ENCODE measurements around the gene ZNF664.
A peak's percentile ranks its signal among the peaks of the same experiment; 100 is the strongest.

Gene ZNF664

DNA sequence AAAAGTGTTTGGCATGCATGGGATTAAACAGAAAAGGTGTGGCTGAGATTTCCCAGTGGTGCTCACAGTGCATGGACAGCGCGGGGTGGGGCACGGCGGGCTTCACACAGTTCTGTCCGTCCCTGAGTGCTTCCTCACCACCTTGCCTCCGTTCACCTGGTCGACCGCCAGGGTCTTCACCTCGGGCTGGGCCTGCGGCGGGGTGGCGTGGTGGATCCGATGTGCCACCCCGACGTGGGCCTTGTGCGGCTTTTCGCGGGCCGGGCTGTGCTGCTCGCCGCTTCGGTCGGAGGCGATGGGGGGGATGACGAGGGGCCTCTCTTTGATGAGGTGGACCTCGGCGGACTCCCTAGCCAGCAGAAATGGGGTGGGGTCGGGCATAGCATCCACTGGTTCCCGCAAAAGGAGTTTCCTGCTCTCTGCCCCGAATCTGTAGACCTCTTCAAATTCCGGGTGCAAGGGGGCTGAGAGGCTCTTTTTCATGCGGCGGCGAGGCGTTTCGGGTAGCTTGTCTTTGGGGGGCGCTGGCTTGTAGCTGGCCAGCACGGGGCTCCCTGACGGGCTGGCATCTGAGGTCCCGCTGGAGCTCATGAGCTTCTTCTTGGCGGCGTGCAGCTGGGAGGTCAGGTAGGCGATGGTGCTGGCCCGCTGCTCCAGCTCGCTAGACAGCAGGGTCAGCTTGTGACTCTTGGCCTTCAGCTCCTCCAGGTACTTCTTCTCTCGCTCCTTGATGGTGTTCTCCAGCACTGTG is 35.9 kb upstream of the ZNF664 start:
- H3K4me3 ChIP-seq (ENCODE audit: low read depth, low read length): no peak overlapping the region
- no peak for DNase-seq (ENCODE audit: low read depth)
- TF ChIP-seq, protein P1, sequence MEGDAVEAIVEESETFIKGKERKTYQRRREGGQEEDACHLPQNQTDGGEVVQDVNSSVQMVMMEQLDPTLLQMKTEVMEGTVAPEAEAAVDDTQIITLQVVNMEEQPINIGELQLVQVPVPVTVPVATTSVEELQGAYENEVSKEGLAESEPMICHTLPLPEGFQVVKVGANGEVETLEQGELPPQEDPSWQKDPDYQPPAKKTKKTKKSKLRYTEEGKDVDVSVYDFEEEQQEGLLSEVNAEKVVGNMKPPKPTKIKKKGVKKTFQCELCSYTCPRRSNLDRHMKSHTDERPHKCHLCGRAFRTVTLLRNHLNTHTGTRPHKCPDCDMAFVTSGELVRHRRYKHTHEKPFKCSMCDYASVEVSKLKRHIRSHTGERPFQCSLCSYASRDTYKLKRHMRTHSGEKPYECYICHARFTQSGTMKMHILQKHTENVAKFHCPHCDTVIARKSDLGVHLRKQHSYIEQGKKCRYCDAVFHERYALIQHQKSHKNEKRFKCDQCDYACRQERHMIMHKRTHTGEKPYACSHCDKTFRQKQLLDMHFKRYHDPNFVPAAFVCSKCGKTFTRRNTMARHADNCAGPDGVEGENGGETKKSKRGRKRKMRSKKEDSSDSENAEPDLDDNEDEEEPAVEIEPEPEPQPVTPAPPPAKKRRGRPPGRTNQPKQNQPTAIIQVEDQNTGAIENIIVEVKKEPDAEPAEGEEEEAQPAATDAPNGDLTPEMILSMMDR (conservative IDR thresholded peaks at IDR 0.05; ENCODE audit: low read depth, low read length): no peak

DNA sequence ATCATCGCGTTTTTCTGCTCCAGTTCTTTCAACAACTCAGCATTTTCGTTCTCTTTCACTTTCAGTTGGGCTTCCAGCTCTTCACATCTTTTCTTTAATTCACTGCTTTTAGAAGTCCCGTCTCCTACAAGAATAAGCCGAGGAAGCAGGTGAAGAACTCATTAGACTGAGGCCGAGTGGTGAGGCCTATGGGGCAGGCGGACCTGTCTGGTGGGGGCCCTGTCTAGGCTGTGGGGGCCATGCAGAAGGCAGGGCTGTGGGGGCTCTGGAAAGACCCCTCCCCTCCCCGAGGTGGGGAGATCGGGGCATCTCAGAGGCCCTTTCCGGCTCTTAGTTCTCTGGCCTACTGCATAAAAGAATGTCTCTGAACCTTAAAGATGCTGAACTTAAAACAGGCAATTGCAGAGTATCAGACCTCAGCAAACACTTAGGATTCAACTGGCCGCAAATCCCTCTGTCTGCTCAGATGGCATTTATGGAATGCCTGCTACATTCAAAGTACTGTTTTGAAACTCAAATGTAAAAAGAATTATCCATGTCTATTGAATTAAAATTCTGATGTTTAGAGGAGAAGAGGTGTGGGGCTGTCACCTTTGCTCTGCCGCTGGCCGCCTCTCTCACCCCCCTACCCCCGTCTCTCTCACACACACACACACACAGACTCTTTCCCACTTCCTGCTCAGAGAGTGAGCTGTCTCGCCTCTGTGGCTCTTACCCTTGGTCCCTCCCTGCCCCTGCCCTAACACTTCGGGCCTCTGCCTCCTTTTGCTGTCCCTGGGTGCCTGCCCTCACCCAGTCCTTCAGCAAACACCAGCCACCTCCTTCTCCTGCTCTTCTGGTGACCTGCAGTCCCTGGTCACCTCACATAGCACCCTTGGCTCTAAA is 35.1 kb upstream of the ZNF664 start:
- peak; percentile 31 for DNase-seq (ENCODE audit: low read depth)
- no peak overlapping the region for H3K4me3 ChIP-seq (ENCODE audit: low read depth, low read length)
- TF ChIP-seq, protein P1 (conservative IDR thresholded peaks at IDR 0.05; ENCODE audit: low read depth, low read length): no peak

DNA sequence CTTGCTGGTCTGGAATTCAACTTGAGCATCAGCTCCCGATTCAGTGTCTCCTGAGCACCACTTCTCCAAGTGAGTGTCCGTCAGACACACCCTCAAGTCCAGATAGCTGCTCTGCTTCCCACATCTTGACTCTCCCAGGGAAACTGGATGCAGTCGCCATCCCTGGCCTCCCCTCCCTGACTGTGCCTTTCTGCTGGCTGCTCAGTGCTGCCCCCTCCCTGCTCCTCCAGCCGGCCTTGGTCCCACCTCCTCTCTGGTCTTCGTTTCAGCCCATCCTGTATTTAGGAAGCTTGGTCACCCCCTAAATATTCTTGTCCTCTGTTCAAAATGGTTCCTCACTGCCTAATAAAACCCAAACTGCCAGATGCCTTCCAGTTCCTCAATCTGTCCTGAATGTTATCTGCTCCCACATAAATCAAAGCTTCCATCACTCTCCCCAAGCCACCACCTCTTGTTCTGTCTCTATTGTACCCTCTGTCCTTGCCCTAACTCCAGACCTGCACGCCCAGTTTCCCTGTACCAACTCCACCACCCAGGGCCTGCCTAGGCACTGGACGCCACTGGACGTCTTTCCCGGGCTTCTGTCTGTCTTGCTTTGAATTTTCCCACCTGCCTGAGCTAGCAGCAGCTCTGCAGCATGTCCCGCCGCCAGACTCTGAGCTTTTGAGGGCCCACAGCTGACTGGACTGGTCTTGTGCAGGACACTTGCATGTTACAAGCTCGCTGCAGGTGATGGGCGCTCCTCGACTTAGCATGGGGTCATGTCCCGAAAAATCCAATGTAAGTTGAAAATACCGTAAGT is 34.1 kb upstream of the ZNF664 start:
- TF ChIP-seq, protein P1 (conservative IDR thresholded peaks at IDR 0.05; ENCODE audit: low read depth, low read length): peak; percentile 58

DNA sequence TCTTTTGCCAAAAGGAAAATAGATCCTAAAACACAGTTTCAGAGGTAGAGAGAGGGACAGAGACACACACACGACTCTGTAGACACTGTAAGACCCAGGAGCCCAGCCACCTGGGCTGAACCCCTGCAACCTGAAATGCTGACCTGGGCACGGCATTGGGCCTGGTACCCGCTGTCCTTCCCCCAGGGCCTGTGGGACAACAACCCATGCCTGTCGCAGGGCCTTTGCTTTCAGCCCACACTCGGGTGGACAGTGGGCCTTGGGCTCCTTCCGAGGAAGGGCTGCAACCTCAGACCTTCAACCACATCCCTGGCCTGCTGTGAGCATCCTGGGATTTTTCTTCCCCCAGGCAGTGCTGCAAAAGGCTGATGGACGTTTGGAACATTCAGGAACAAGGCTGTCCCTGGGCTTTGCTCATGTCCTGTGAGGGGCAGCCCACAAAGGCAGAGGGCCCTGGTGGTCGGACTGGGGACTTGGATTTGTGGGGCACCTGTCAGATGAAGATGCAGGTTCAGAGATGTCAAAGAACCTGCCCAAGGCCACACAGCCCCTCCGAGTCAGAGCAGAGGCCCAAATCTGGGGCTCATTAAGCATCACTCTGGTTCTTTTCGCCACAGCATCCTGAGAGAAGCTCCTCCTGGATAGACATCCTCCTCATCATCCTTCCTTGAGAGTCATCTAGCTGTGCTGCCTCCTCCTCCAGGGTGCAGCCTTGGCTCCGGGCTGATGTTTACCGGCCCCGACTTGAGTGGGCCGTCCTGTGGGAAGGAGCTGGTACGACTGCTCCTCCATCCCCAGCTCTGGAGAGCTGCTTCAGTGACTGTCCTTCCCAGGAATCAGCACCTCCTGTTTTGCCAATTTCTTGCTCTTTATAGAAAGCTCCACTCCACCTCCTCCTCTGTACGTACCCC is 33.0 kb upstream of the ZNF664 start:
- DNase-seq (ENCODE audit: low read depth): no peak
- H3K4me3 ChIP-seq (ENCODE audit: low read depth, low read length): no peak overlapping the region
- TF ChIP-seq, protein P1 (conservative IDR thresholded peaks at IDR 0.05; ENCODE audit: low read depth, low read length): no peak

More for the DNA sequence above, 34.1 kb upstream of the ZNF664 start:
- DNase-seq (ENCODE audit: low read depth): peak; percentile 14
- H3K4me3 ChIP-seq (ENCODE audit: low read depth, low read length): no peak overlapping the region

DNA sequence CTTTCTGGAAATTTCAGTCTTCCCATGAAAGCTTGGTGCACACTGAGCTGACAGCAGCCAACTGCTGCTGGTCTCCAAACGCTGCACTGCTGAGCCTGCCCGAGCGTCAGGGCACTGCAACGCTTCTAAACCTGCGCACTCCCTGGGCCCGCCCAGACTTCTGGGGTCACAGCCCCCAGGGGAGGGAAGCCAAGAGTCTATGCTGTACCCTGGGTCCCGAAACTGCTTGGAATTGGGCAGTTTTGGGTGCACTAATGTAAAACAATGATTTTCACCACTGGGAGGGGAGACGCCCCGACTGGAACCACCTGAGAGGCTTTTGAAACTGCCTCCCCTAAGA is 32.4 kb upstream of the ZNF664 start:
- H3K4me3 ChIP-seq (ENCODE audit: low read depth, low read length): no peak overlapping the region
- TF ChIP-seq, protein P1 (conservative IDR thresholded peaks at IDR 0.05; ENCODE audit: low read depth, low read length): no peak
- no peak for DNase-seq (ENCODE audit: low read depth)

DNA sequence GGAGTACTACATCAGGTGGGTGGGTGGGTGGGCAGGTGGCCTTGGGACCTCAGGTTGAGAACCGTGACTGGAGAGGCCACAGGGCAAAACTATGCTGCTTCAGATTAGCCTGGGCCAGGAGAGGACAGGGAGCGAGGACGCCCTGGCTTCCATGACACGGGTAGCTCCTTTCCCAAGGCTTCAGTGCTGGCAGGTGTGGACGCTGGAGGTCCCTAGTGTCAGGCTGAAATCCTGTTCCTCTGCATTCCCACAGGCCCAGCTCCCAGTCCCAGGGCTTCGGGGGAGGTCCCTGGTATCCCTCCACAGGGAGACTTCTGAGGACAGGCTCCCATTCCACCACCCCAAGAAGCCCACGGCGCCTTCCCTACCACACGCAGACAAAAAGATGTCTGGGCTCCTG is 32.0 kb upstream of the ZNF664 start:
- DNase-seq (ENCODE audit: low read depth): no peak
- TF ChIP-seq, protein P1 (conservative IDR thresholded peaks at IDR 0.05; ENCODE audit: low read depth, low read length): no peak
- no peak overlapping the region for H3K4me3 ChIP-seq (ENCODE audit: low read depth, low read length)

Measured in choroid plexus epithelial cell (primary cell).